Activated CD4-positive, alpha-beta T cell treated with anti-CD3 and anti-CD28 coated beads for 48 hours (primary cell): ENCODE data around the gene NFIX.

Source experiments
- DNase-seq: peaks from one replicate; pipeline ENCODE4 v3.0.0-alpha.2; 2020

Gene NFIX

DNA sequence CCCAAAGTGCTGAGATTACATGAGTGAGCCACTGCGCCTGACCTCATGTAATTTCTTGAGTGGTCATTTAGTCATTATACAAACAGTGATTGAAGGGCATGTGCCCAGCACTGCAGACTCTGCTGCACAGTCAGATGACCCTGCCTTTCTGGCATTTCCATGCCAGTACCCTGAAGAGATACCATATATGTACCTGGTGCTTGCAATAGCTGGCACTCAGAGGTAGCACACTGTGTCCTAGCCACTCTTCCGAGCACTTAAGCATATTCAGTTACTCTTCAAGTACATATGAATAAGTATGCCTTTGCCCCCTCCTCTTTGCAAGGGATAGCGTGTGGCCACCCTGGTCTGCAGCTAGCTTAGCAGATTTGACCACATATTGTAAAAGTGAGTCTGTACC, 139.4 kb downstream of the NFIX start:
- DNase-seq: no peak

DNA sequence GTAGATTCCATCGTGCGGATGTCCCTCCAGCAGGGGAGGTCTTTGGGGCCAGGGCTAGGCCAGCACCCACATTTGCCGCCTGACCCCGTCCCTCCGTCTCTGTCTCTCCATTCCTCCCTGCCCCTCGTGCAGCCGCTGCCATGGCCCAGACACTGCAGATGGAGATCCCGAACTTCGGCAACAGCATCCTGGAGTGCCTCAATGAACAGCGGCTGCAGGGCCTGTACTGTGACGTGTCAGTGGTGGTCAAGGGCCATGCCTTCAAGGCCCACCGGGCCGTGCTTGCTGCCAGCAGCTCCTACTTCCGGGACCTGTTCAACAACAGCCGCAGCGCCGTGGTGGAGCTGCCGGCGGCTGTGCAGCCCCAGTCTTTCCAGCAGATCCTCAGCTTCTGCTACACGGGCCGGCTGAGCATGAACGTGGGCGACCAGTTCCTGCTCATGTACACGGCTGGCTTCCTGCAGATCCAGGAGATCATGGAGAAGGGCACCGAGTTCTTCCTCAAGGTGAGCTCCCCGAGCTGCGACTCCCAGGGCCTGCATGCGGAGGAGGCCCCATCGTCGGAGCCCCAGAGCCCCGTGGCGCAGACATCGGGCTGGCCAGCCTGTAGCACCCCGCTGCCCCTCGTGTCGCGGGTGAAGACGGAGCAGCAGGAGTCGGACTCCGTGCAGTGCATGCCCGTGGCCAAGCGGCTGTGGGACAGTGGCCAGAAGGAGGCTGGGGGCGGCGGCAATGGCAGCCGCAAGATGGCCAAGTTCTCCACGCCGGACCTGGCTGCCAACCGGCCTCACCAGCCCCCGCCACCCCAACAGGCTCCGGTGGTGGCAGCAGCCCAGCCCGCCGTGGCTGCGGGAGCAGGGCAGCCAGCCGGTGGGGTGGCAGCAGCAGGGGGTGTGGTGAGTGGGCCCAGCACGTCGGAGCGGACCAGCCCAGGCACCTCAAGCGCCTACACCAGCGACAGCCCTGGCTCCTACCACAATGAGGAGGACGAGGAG, 140.1 kb downstream of the NFIX start:
- DNase-seq: no peak

DNA sequence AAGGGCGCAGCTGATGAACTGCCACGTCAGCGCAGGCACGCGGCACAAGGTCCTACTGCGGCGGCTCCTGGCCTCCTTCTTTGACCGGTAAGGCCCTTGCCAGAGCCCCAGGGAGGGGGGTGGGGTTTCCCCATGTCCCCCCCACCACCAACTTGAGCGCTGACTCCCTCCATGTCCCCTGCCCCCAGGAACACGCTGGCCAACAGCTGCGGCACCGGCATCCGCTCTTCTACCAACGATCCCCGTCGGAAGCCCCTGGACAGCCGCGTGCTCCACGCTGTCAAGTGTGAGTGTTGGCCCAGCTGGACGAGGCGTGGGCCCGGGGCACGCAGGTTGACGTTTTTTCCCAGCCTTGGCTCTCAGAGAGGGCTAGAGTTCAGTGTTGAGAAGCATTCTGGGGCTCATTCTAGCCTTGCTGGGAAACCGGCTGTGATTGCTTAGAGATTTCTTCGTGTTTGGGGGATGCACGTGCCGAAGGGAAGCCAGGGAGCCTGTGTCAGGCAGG, 142.1 kb downstream of the NFIX start:
- no peak for DNase-seq

DNA sequence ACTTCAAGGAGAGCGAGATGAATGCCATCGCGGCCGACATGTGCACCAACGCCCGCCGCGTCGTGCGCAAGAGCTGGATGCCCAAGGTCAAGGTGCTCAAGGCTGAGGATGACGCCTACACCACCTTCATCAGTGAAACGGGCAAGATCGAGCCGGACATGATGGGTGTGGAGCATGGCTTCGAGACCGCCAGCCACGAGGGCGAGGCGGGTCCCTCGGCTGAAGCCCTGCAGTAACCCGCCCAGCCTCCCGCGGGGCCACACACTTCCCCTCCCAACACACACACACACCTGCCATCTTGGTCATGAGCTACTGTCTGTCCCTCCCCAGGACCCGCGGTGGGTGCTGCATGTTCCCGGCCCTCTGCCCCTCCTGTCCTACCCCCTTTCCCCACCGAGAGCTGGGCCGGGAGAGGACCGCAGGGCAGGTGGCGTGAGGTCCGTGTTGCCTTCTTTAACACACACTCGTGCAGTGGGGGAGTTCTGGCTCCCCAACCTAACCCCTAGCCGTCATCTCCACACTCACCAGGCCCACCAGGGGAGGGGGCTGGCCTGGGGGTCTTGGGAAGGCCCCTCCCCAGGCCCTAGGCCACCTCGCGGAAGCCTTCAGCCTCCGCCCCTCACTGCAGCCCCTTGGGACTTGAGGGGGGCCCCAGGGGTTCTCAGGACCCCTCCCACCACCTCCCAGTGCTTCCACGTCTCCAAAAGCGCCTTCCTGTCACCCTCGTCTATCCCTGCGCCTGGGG, 143.1 kb downstream of the NFIX start:
- DNase-seq: no peak

DNA sequence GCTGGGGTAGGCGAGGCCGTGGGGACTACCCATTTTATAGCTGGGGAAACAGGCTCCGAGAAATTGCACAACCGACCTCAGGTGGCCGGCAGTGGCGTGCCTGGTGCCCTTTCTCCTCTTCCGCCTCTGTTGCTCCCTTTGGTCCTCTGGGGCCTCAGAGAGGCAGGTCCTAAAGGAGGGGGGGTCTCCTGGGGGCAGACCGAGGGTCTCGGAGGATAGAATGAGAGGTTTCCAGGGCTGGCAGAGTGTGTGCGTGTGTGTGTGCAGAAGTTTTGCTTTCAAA, 143.6 kb downstream of the NFIX start:
- DNase-seq: no peak

DNA sequence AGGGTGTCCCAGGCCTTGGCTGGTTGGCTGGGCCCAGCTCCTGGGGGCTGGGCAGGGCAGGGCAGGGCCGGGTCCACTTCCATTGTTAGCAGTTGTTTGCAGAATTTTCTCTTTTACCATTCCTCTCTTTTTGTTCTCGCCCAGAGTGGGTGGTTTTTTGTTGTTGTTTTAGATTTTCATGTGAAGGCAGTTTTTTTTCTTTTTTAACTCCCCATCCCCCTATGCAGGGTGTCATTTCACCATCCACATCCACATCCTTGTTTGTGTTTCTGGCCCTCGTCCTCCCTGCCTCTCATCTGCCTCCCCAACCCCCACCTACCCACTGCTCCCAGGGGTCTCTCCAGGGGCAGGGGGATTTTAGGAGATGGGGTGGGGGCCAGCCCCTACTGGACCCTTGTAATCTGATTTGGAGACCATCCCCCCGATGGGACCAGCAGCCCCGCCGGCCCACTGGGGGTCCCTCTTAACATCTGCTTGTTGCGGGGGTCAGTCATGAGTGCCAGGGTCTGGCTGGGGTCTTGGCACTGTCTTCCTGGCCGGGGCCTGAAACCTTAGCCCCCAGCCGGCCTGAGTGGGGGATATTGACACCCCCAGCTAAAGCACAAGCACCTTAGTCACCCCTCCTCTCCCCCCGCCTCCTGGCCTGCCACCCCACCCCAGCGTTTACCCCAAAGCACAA, 144.5 kb downstream of the NFIX start:
- no peak for DNase-seq

DNA sequence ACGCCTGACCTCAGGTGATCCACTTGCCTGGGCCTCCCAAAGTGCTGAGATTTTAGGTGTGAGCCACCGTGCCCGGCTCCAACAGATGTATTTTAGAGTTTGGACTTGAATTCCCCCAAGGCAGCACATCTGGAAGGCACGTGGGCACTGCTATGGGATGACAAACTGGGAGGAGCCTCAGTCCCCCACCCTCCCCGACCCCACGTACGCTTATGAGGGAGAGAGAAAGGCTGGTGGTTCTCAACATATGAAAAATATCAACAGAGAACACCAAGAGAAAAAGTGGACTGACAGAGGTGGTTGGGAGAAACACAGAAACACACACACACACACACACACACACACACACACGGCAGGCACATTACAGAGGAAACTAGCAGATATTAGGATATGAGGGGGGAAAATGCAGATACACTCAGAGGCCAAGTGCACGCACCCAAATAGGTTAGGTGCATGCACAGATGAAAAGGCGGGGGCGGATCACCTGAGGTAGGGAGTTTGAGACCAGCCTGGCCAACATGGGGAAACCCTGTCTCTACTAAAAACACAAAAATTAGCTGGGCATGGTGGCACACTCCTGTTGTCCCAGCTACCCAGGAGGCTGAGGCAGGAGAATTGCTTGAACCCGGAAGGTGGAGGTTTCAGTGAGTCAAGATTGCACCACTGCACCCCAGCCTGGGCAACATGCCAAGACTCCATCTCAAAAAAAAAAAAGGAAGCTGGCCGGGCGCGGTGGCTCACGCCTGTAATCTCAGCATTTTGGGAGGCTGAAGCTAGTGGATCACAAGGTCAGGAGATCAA, 151.7 kb downstream of the NFIX start:
- DNase-seq: peak; percentile 27
